Suprapubic skin (tissue), 4 donors: ENCODE results near the gene TLE1. TPM values are rescaled to one million over a fixed set of nuclear protein-coding genes. Genes with fewer than 3 reads are reported as not detected.

ENCODE experiments used
- DNase-seq, 2 donors: peaks; one replicate each; pipeline ENCODE4 v3.0.0-alpha.2; 2019; ENCODE audit warnings: low spot score in 2 of 2
- H3K27ac ChIP-seq: fragments of 200-600 bp; sonication (generic); one replicate; pipeline ENCODE4 v1.5.1; 2019
- H3K27me3 ChIP-seq: fragments of 200-600 bp; sonication (generic); one replicate; pipeline ENCODE4 v1.5.1; 2019
- H3K36me3 ChIP-seq: fragments of 200-600 bp; sonication (generic); one replicate; pipeline ENCODE4 v1.5.1; 2019
- H3K4me1 ChIP-seq: fragments of 200-600 bp; sonication (generic); one replicate; pipeline ENCODE4 v1.5.1; 2019
- H3K4me3 ChIP-seq: fragments of 200-600 bp; sonication (generic); one replicate; pipeline ENCODE4 v1.5.1; 2019; ENCODE audit warnings: mild to moderate bottlenecking
- H3K9me3 ChIP-seq: fragments of 200-600 bp; sonication (generic); one replicate; pipeline ENCODE4 v1.5.1; 2019
- CTCF ChIP-seq, 2 donors: fragments of 200-600 bp in 1 of 2; fragments of 450-650 bp in 1 of 2; sonication (generic) in 1 of 2; IDR thresholded peaks; one replicate each; pipeline ENCODE4 v1.5.1; 2016 to 2019; ENCODE audit warnings: antibody characterized with exemption in 2 of 2, mild to moderate bottlenecking in 1 of 2, moderate library complexity in 1 of 2
- EP300 ChIP-seq: sonication (generic); formaldehyde crosslinking; IDR thresholded peaks from one replicate; pipeline ENCODE4 v1.6.1; 2017; ENCODE audit warnings: antibody characterized with exemption
- POLR2A ChIP-seq, 2 donors: fragments of 450-650 bp; IDR thresholded peaks; one replicate each; pipeline ENCODE4 v1.6.1; 2017; ENCODE audit warnings: antibody characterized with exemption in 2 of 2, mild to moderate bottlenecking in 2 of 2, moderate library complexity in 2 of 2
- POLR2AphosphoS5 ChIP-seq, 3 donors: sonication (generic); formaldehyde crosslinking; IDR thresholded peaks; one replicate each; pipeline ENCODE4 v1.6.1; 2017; ENCODE audit warnings: antibody characterized with exemption in 3 of 3
- WGBS: methylation state at CpG from one replicate; pipeline ENCODE4 v1.1.5; 2018; 5-methylcytosine and 5-hydroxymethylcytosine counted together
- total RNA-seq, 4 donors: library from RNA; depleted of rRNA; stranded (reverse); fragments of >200 nt; gene quantifications; one replicate each; pipeline ENCODE4 v1.1.0, GENCODE V29; 2016

TLE1 gene
- total RNA-seq, 4 donors from 2014 or later: 34.8 to 73.5 (median 47.5) TPM

DNA sequence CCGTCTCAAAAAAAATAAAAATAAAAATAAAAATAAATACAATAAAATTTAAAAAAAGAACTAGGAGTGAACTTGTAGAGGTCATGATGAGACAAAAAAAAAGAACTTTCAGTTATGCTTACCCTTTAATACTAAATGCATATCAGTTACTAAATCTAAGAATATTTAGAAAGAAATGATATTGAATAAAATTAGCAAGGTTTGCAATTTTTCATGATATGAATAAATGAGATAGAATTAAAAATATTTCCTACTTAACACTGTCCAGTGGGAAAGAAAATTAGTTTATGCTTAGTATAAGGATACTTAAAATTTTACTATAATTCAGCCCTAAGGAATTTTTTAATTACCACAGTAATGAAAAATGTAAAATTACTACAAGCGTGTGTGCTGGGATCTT lies 132.4 kb downstream of the TLE1 start:
- Histone ChIP-seq H3K27ac (no peak overlapping the region), H3K36me3 (no peaks in the 10 kb centered on the region), H3K4me3 (no peak overlapping the region), H3K9me3 (no peaks in the 10 kb centered on the region), H3K27me3 (no peaks in the 10 kb centered on the region), H3K4me1 (peaks cover 19% of the 10 kb centered on the region)
- TF ChIP-seq EP300 (no peak), POLR2AphosphoS5 (IDR thresholded peaks at IDR 0.05) (no peak), POLR2A (IDR thresholded peaks at IDR 0.05) (no peak), CTCF (IDR thresholded peaks at IDR 0.05) (no peak)
- 77% methylated on average over 2 of the region's 2 CpGs for WGBS
- DNase-seq: no peak

- Histone ChIP-seq H3K4me3 (no peak overlapping the region), H3K27ac (no peak overlapping the region), H3K27me3 (no peaks in the 10 kb centered on the region), H3K4me1 (peaks cover 5% of the 10 kb centered on the region), H3K36me3 (no peaks in the 10 kb centered on the region), H3K9me3 (no peaks in the 10 kb centered on the region)
- 64% methylated on average over 4 of the region's 4 CpGs for WGBS
- no peak for TF ChIP-seq EP300
- no peak for TF ChIP-seq CTCF (IDR thresholded peaks at IDR 0.05)
- no peak for TF ChIP-seq POLR2AphosphoS5 (IDR thresholded peaks at IDR 0.05)
- TF ChIP-seq POLR2A (IDR thresholded peaks at IDR 0.05): no peak
- no peak for DNase-seq
Measured at GRCh38 chr9:81552581-81552991, 136.8 kb downstream of the TLE1 start.

DNA sequence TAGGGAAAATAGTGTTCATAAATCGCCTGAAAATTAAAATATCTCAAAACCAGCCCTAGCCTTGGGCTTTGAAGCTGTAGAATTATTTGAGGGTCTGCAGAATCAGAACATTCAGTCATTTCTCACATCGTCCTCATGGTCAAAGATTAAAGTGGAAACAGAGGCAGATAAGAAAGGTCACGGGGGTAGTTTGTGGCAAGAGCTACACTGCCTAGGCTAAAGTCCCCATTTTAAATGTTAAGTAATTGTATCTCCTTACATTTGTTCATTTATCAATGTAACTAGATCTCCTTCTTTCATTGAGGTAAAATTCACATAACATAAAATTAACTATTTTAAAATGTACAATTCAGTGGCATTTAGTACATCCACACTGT lies 139.2 kb downstream of the TLE1 start:
- no peak overlapping the region for H3K27ac ChIP-seq
- H3K27me3 ChIP-seq: no peaks in the 10 kb centered on the region

GRCh38 chr9:81549500-81550206 lies 139.7 kb downstream of the TLE1 start:
- no peak overlapping the region for H3K27ac ChIP-seq

More for the DNA sequence above, 139.2 kb downstream of the TLE1 start:
- no peak for TF ChIP-seq POLR2A (IDR thresholded peaks at IDR 0.05)
- no peak for TF ChIP-seq EP300
- no peak for TF ChIP-seq POLR2AphosphoS5 (IDR thresholded peaks at IDR 0.05)
- no peak for TF ChIP-seq CTCF (IDR thresholded peaks at IDR 0.05)
- H3K4me1 ChIP-seq: no peaks in the 10 kb centered on the region
- 59% methylated on average over 3 of the region's 3 CpGs for WGBS
- no peaks in the 10 kb centered on the region for H3K9me3 ChIP-seq
- H3K36me3 ChIP-seq: no peaks in the 10 kb centered on the region
- no peak overlapping the region for H3K4me3 ChIP-seq
- DNase-seq: no peak

More at GRCh38 chr9:81549500-81550206, 139.7 kb downstream of the TLE1 start:
- WGBS: 62% methylated on average over 6 of the region's 6 CpGs
- Histone ChIP-seq H3K4me3 (no peak overlapping the region), H3K27me3 (no peaks in the 10 kb centered on the region), H3K9me3 (no peaks in the 10 kb centered on the region), H3K4me1 (no peaks in the 10 kb centered on the region), H3K36me3 (no peaks in the 10 kb centered on the region)
- no peak for DNase-seq
- TF ChIP-seq CTCF (IDR thresholded peaks at IDR 0.05) (no peak), POLR2AphosphoS5 (IDR thresholded peaks at IDR 0.05) (no peak), POLR2A (IDR thresholded peaks at IDR 0.05) (no peak), EP300 (no peak)
